Mucosa of rectum (tissue), 2 donors: ENCODE measurements around the gene TRIM61.
"Not testable (repeated sequence)": the region's sequence is repeated elsewhere in the genome, so short reads cannot be mapped to it uniquely, and the experiment has no call there.

ENCODE experiments used
- H3K27ac ChIP-seq, 2 donors: one replicate each; pipeline ENCODE4 v1.7.0; 2013; ENCODE audit warnings: inconsistent platforms in 2 of 2, low read depth in 2 of 2, low read length in 2 of 2
- H3K27me3 ChIP-seq, 2 donors: one replicate each; pipeline ENCODE4 v1.7.0; 2013; ENCODE audit warnings: low read length in 2 of 2; ENCODE audit not compliant: control insufficient read depth in 2 of 2, insufficient read depth in 2 of 2
- H3K36me3 ChIP-seq, 2 donors: one replicate each; pipeline ENCODE4 v1.7.0; 2013; ENCODE audit warnings: low read length in 2 of 2; ENCODE audit not compliant: control insufficient read depth in 2 of 2, insufficient read depth in 2 of 2
- H3K4me1 ChIP-seq, 2 donors: one replicate each; pipeline ENCODE4 v1.7.0; 2013; ENCODE audit warnings: low read length in 2 of 2, mild to moderate bottlenecking in 1 of 2; ENCODE audit not compliant: control insufficient read depth in 2 of 2, insufficient read depth in 2 of 2
- H3K4me3 ChIP-seq, 2 donors: one replicate each; pipeline ENCODE4 v1.7.0; 2013; ENCODE audit warnings: low read length in 2 of 2
- H3K9ac ChIP-seq, 2 donors: one replicate each; pipeline ENCODE4 v1.7.0; 2013; ENCODE audit warnings: low read length in 2 of 2, low read depth in 1 of 2, mild to moderate bottlenecking in 1 of 2
- H3K9me3 ChIP-seq, 2 donors: one replicate each; pipeline ENCODE4 v1.7.0; 2013; ENCODE audit warnings: low read length in 2 of 2; ENCODE audit not compliant: control insufficient read depth in 2 of 2
- donor health status: healthy.
- donor health status: Normal muscosa, but diverticular disease.

The TRIM61 gene

DNA sequence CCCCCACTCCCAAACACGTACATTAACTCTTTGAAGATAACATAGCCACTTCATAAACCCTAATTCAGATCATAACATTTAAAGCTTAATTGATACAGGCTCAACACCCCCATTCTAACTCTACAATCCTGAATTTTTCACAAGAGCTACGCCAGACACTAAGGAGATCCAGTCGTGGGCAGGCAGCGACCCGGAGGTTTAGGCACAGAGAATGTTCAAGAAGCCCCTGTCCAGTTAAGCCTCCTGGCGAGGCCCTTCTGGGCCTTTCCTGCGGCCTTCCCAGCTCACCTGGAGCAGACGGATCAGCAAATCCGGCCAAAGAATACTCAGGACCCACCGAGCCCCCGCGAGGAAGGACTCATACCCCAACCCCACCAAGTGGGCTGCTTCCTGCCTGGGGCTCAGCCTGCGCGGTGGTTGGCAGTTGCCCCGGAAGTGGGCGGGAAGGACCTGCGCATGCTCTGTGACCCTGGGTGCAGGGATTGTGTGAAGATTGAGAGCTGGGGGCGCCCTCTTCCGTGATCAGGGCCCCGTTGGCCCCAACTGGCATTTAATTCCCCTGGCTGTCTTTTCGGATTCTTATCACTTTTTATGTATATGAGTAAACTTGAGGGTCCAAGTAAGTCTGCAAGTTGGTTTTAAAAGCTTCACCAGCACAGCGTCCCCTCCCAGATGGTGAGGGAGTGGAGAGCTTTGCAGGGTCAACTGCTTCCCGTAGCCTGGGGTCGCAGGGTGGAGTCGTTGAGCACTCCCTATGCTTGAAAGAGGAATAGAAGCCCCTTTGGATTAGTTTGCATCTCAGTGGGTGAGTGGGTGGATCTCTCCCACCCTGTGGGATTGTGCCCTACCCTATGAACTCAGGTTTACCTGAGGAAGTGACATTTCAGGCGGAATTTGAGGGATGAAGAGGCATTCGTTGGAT lies at the start of gene TRIM61:
TRIM61 (minus strand) TSS at position 415 of the 922 bp plus-strand sequence. CDS start 7,655 bp downstream, outside the sequence.
- Histone ChIP-seq H3K27me3 (no peaks in the 10 kb centered on the region), H3K27ac (no peak within 1 kb of the TSS), H3K9ac (peak within 1 kb of the TSS in 1 of 2 donors; percentile 26)

DNA sequence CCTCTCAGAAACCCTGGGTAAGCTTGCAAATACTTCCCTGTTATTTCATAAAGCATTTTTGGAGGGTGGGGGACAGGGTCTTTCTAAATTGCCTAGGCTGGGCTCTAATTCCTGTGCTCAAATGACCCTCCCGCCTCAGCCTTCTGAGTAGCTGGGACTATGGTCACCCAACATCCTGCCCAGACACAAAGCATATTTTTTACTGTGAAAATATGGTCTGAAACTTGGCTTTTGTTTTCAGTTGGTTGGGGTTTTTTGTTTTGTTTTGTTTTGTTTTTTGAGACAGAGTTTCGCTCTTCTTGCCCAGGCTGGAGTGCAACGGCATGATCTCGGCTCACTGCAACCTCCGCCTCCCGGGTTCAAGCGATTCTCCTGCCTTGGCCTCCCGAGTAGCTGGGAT lies 48.3 kb upstream of the TRIM61 start:
- H3K9ac ChIP-seq, H3K27ac ChIP-seq, H3K4me3 ChIP-seq, H3K9me3 ChIP-seq, H3K27me3 ChIP-seq, H3K4me1 ChIP-seq, H3K36me3 ChIP-seq: not testable (repeated sequence)

More for the DNA sequence above, at the start of gene TRIM61:
- Histone ChIP-seq H3K9me3 (no peaks in the 10 kb centered on the region), H3K36me3 (no peaks in the 10 kb centered on the region), H3K4me1 (no peaks in the 10 kb centered on the region), H3K4me3 (peak within 1 kb of the TSS; percentile 24 to 69)

DNA sequence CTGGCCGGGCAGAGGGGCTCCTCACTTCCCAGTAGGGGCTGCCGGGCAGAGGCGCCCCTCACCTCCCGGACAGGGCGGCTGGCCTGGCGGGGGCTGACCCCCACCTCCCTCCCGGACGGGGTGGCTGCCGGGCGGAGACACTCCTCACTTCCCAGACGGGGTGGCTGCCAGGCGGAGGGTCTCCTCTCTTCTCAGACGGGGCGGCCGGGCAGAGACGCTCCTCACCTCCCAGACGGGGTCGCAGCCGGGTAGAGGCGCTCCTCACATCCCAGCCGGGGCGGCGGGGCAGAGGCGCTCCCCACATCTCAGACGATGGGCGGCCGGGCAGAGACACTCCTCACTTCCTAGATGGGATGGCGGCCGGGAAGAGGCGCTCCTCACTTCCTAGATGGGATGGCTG lies 42.5 kb upstream of the TRIM61 start:
- not testable (repeated sequence) for H3K9me3 ChIP-seq, H3K36me3 ChIP-seq, H3K27me3 ChIP-seq, H3K9ac ChIP-seq, H3K4me1 ChIP-seq, H3K27ac ChIP-seq, H3K4me3 ChIP-seq

DNA sequence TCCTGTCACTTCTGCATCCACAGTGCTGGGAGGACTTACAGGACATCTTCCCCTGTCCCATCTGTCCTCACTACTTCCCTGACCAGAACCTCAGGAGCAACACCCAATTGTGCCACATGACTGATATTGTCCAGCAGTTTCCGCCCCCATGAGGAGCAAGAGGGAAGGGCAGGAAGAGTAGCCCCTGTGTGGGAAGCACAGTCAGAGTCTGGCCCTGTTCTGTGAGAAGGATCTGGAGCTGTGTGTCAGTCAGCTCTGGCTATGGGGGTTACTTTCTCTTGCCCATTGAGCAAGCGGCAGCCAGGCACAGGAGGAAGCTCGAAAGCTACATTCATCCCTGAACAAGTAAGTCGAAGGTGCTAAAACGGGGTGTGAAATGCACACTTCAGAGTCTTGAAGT lies 39.5 kb upstream of the TRIM61 start:
- H3K9ac ChIP-seq = no peak overlapping the region
- no peaks in the 10 kb centered on the region for H3K36me3 ChIP-seq
- H3K4me3 ChIP-seq = no peak overlapping the region
- H3K9me3 ChIP-seq = no peaks in the 10 kb centered on the region
- no peak overlapping the region for H3K27ac ChIP-seq
- no peaks in the 10 kb centered on the region for H3K4me1 ChIP-seq
- no peaks in the 10 kb centered on the region for H3K27me3 ChIP-seq

DNA sequence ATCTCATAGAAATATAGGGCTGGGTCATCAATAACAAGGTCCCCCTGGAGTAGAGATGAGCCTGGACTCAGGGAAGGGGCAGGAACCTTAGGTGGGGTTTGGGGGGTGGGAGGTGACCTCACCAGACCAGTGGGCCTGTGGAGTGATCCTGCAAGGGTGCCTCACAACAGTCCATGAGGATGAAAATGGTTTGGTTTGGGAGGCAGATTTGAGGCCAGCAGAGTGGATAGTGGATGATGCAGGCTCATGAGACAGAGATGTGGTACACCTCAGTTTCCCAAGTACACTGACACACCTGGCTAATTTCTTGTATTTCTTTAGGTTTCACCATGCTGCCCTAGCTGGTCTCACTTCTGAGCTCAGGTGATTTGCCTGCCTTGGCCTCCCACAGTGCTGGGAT lies 36.2 kb upstream of the TRIM61 start:
- Histone ChIP-seq H3K9me3 (no peaks in the 10 kb centered on the region), H3K36me3 (no peaks in the 10 kb centered on the region), H3K27me3 (no peaks in the 10 kb centered on the region), H3K27ac (no peak overlapping the region), H3K4me1 (no peaks in the 10 kb centered on the region), H3K4me3 (no peak overlapping the region), H3K9ac (no peak overlapping the region)

DNA sequence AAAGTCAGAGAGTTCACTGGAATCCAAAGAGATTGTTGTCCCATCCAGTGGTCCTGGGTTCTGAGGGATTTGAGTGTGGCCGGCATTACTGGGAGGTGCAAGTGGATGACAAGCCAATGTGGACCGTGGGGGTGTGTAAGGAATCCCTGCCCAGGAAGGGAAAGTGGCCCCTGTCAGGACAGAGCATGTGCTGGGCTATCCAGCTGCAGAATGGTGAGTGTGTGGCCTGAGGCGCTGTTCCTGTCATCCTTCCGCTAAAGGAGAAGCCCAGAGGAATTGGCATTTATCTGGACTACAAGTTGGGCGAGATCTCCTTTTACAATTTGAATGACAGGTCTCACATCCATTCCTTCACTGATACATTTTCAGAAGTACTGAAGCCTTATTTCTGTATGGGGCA lies 33.9 kb upstream of the TRIM61 start:
- no peak overlapping the region for H3K27ac ChIP-seq
- H3K36me3 ChIP-seq = no peaks in the 10 kb centered on the region
- no peaks in the 10 kb centered on the region for H3K9me3 ChIP-seq
- H3K4me1 ChIP-seq = no peaks in the 10 kb centered on the region
- no peak overlapping the region for H3K9ac ChIP-seq
- no peaks in the 10 kb centered on the region for H3K27me3 ChIP-seq
- H3K4me3 ChIP-seq = no peak overlapping the region

DNA sequence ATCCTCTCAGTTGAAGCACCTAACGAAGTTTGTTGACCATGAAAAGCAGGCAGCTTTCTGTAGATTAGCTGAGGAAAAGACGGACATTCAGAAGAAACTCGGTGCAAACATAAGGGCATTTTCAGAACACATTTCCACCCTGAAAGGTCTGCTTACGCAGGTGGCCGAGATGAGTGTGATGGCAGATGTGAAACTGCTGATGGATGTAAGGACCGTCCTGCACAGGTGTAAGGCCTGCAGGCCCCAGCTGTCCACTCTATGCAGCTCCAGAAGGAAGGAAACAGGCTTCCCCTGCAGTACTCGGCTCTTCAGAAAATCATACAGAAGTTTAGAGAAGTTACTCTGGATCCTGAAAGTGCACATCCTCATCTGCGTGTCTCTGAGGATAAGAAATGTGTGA lies 33.5 kb upstream of the TRIM61 start:
- Histone ChIP-seq H3K27ac (no peak overlapping the region), H3K9ac (no peak overlapping the region), H3K9me3 (no peaks in the 10 kb centered on the region), H3K27me3 (no peaks in the 10 kb centered on the region), H3K36me3 (no peaks in the 10 kb centered on the region), H3K4me1 (no peaks in the 10 kb centered on the region), H3K4me3 (no peak overlapping the region)

DNA sequence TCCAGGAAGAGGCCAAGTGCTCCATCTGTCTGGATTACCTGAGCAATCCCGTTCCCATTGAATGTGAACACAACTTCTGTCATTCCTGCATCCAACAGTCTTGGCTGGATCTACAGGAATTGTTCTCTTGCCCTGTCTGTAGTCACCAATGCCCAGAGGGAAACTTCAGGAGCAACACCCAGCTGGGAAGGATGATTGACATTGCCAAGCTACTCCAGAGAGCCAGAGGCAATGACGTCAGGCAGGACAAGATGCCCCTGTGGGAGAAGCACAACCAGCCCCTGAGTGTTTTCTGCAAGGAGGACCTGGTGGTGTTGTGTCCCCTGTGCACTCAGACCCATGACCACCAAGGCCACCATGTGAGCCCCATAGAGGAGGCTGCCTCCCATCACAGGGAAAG lies 33.0 kb upstream of the TRIM61 start:
- Histone ChIP-seq H3K36me3 (no peaks in the 10 kb centered on the region), H3K9ac (no peak overlapping the region), H3K9me3 (no peaks in the 10 kb centered on the region), H3K4me1 (no peaks in the 10 kb centered on the region), H3K27ac (no peak overlapping the region), H3K4me3 (no peak overlapping the region), H3K27me3 (no peaks in the 10 kb centered on the region)

DNA sequence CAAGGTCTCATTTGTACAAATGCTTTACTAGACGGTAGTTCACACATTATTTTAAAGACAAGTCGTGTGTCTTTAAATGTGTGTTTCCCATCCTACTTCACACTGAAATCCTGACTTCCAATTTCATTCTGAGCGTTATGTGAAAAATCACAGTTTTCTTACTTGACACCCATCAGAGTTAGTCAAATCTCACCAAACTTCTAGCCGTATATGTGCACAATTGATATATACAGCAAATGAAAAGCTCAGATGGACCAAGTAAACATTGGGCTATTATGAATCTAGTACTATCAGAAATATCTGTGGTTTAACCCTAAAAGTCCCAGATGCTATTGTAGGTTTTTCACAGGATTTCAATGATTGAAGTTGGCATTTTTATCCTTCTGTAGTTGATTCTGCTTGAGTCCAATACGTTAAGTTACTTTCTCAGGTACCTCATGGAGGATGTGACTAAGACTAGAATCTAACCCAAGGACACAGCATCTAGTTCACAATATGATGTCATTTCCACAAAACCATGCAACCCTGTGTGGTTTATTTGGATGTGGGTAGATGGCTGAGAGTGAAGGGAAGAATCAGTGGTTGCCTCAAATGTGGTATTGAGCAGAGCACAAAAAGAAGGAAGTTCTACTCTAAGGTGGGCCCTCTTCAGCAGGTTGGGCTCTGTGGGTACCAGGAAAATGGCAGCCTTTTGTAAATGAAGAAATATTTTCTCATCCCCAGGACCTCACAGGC lies 32.2 kb upstream of the TRIM61 start:
- Histone ChIP-seq H3K9me3 (no peaks in the 10 kb centered on the region), H3K36me3 (no peaks in the 10 kb centered on the region), H3K4me3 (no peak overlapping the region), H3K27me3 (no peaks in the 10 kb centered on the region), H3K4me1 (no peaks in the 10 kb centered on the region), H3K27ac (no peak overlapping the region), H3K9ac (no peak overlapping the region)

DNA sequence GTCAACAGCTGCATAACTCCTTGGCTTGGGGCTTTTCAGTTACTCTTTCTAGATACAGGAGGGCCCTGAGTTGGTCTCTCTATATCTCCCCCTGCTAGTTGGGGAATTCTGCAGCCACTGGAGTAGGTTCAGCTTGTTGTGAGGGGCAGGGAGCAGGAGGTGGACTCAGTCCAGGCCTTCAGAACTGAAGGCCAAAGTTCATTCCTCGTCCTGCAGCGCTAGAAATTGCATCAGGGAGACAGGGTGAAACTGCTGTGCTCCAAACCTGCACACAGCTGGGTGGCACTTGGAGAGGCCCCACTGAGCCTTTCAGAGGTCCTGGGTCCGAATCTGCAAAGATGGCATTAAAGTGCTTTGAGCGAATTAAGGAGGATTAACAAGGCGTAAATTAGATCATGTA lies 29.4 kb upstream of the TRIM61 start:
- Histone ChIP-seq H3K36me3 (no peaks in the 10 kb centered on the region), H3K9ac (no peak overlapping the region), H3K9me3 (no peaks in the 10 kb centered on the region), H3K27me3 (no peaks in the 10 kb centered on the region), H3K27ac (no peak overlapping the region), H3K4me3 (no peak overlapping the region), H3K4me1 (no peaks in the 10 kb centered on the region)
